NCI-H524 (cell line): ENCODE results near the gene AHNAK.

Experiments
- DNase-seq, 2 experiments: peaks; one replicate each; lab custom pipeline; 2025; lab: John Stamatoyannopoulos, UW

The AHNAK gene

DNA sequence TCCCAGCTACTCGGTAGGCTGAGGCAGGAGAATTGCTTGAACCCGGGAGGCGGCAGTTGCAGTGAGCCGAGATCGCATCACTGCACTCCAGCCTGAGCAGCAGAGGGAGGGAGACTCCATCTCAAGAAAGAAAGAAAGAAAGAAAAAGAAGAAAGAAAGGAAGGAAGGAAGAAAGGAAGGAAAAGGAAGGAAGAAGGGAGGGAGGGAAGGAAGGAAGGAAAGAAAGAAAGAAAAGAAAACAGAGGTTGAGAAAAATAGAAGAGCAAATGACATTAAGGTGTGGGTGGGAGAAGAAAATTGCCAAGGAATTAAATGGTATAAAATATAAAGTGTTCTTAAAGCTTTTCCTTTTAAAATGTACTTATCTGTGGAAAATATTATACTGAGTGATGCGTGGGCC, 49.9 kb downstream of the AHNAK start:
- no peak for DNase-seq

DNA sequence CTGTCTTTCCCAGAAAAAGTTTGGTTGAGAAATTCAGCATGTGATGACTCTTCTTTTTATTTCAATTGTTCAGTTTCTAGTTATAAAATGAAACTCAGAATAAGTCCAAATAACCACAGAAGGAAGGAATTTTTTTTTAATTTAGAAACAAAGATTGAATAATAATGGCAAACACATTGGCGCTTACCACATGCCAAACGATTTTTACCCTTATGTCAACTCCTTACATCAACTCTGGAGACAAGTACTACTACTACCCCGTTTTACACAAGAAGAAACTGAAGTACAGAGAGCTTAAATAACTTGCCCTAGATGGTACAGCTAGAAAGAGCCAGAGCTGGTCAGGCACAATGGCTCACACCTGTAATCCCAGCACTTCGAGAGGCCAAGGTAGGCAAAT, 52.4 kb downstream of the AHNAK start:
- DNase-seq = no peak

DNA sequence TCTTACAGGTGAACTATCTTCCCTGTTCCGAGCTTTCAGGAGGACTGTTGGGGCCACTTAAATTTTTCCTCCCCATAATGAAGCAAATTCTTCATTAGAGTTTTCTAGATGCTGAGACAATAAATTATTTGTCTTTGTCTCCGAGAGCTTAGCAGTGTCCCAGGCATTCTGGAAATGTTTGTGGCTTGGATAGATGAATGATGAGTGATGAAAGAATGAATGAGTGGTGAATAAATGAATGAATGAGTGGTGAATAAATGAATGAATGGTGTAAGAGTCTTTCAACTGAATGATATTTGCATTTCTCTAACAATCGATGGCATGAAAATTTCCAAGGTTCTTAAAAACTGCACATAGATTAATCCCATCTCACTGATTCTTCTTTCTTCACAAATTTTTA, 52.8 kb downstream of the AHNAK start:
- DNase-seq = no peak

DNA sequence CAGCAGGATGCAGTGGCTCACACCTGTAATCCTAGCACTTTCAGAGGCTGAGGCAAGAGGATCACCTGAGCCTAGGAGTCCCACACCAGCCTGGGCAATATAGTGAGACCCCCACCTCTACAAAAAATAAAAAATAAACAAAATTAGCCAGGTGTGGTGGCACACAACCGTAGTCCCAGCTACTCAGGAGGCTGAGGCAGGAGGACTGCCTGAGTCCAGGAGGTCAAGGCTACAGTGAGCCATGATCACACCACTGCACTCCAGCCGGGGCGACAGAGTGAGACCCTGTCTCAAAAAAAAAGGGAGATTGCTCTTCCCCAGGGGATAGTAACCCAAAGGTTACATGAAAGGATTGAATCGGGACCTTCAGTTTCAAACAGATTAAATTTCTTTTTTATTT, 54.0 kb downstream of the AHNAK start:
- no peak for DNase-seq

DNA sequence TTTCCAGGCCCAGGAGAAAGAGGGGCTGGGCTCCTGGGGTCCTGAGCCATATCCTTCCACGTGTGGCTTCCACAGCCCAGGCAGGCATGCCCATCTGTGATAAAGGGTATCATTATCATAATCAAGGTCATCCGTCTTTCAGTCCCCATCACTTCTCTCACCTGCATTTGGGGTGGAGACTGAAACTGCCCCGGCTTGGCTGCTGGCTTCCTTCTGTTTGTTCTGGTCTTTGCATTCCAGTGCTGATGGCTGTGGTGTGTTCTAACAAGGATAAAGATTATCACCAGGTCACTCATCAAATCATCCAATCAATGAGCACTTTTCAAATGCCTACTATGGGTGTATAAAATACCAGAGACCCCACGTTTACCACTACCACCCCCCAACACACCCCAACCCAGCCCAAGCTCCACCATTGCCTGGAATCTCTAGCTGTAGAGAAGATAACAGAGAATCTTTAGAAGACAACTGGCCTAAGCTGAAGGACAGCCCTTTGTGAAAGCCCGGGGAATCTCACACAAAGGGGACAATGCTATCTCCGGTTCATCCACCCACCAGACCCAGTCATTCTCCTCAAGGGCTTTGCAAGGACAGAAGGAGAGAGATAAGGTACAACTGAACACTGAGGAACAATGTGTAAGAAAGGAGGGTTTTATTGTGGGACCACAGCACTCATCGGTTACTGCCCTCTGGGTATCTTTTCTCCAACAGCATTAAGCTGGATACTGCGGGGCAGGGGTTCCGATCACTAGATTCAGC, 54.9 kb downstream of the AHNAK start:
- no peak for DNase-seq

DNA sequence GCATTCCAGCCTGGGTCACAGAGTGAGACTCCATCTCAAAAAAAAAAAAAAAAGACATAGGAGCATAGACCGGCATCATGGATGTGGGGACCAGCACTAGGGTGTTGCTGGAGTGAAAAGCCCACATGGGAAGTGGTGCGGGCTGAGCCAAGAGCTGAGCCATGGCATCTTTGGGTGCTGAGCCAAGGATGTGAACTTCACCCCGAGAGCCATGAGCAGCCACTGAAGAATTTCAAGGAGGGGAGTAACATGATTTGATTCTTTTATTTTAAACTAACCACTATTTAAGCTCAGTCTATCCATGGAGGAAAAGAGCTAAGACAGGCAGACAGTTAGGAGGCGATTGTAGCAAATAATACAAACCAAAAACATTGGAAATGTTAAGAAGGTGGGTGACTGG, 57.4 kb downstream of the AHNAK start:
- DNase-seq = no peak

DNA sequence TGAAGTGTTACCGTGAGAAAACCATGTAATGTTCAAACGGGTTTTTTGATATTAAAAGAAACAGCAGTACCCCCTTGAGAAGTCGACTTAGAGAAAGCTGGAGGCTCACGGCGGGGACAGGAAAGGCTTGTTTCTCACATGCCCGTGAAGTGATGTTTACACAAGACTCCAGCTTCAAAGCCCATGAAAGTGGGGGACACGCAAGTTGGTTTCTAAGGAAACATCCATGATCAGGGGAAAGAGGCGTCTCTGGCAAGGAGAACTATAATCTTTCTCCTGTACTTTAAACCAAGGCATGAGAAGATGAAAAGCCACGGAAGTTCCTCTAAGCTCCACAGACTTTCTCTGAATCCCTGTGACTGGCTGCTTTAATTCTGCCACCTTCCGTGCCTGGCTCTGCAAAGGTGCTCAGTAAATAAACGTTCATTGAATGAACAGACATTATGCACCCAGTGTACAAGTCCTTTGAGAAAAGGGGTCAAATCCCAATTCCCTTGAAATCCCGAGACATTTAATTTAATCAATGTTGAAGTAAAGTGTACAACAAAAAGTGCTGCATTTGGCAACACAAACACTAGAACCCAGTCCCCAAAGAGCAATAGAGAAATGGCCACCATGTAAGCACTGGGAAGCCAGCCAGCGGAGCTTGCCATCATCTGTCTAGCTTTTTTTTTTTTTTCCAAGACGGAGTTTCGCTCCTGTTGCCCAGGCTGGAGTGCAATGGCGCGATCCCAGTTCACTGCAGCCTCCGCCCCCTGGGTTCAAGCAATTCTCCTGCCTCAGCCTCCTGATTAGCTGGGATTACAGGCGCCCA, 58.7 kb downstream of the AHNAK start:
- no peak for DNase-seq

DNA sequence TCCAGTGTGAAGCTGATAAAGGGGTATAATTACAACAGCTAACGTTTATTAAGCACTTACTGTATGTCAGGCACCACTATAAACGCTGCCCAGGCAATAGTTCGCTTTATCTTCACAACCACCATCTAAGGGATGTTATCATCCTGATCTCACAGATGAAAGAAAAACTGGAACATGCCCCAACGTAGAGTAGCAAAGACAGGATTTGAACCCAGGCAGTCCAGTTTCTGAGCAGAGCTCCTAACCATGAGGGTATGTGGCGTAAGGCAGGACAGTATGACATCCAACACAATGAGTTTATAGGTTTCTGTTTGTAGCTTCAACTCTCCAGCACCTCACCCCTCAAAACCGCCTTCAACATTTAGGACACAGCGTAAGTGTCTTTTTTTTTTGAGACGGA, 59.5 kb downstream of the AHNAK start:
- DNase-seq = no peak

DNA sequence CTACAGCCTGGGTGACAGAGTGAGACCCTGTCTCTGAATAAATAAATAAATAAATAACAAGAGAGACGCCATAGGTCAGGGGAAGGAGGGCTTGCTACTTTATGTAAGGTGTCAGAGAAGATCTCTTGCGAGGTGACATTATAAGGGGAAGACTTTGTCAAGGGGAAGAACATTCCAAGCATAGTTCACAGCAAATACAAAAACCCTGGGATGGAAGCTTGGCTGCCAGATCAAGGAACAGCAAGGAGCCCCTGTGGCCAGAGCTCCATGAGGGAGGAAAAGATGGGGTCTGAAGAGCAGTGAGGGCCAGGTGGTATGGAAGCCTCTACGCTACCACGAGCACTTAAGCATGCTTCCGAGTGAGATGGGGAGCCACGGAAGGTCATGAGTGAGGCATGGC, 62.3 kb downstream of the AHNAK start:
- DNase-seq = no peak

DNA sequence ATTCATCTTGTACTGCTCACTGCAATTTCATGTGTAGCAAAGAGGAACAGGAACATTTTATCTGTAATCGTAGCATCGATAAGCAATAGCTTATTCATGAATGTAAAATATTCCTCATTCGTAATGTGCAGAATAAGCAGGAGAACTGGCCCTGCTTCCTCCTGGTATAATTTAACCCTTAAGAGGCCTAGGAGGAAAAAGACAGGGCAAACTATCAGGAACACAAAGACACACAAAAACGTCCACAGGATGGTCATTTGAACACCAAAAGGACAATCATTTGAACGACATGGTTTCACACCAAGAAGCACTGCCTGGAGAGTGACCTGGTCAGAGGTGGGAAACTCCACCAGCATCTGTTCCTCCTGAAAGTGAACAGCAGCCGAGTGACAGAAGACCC, 63.9 kb downstream of the AHNAK start:
- DNase-seq = no peak

DNA sequence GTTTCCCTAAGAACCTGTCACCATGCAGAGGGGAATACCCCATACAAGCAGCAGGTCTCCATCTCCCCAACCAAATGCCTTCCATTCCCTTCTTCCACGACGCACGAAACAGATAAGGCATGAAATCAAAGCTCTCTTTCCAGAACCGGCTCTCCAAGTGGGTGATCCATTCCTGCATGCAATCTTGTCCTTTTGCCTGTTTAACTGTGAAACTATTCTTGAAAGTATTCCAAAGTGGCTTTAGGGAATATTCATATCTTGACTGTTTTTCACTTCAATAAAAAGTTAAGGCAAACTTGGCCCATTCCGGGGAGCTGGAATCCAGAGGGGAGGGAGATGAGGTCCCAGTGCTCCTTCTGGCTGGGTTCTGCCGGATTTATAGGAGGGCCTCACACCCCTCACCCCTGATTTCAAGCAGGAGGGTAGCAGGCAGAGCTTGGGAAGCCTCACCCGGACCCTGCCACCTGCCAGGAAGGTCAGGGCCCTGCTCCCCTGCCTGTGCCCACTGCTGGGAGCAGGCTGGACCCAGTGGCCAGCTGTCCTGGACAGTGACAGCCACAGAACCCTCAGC, 66.9 kb downstream of the AHNAK start:
- no peak for DNase-seq

DNA sequence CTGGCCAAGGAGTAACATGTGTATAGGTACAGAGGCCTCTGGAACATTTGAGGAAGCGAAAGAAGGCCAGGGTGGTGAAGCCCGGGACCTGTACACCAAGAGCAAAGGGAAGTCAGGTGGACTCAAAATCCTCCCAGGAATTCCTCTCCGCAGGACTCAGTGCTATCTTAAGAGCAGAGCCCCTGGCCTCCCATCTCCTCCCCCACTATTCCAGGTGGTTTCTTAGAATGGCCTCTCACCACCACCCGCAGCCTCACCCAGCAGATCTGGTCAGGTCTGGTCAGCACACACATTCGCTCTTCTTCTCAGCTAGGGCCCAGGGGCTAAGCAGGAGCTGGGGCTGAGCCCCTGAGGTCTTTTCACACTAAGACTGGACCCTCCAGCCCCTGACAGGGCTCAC, 68.7 kb downstream of the AHNAK start:
- no peak for DNase-seq

DNA sequence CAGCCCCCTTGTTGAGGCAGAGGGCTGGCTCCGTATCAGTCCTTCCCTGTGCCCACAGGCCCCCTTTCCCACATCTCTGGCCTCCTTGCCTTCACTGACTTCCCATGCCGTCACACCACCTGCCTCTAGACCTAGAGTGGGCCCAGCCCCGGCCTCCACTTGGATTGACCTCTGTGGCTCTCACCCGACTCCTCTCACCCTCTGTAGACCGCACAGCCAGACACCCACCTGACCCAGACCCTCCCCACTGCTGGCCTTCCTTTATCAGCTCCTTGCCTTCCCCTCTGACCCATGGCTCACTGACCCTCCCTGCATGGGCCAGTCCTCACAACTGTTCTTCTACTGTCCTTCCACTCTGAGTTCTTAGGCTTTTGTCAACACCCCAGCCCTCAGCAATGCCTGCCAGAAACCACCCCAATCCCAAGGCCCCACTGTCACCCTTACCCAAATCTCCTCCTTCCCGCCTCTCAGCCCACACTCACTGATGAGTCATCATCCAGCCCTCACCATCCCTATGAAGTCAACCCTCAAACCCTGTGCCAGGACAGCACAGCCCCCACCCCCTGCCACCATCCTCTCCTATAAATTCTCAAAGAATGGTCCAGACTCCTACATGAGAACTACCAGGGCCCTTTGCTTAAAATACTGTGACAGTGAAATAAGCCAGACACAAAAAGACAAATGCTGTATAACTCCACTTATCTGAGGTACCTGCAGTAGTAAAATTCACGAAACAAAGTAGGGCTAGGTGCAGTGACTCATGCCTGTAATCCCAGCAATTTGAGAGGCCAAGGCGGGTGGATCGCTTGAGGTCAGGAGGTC, 74.3 kb downstream of the AHNAK start:
- no peak for DNase-seq

DNA sequence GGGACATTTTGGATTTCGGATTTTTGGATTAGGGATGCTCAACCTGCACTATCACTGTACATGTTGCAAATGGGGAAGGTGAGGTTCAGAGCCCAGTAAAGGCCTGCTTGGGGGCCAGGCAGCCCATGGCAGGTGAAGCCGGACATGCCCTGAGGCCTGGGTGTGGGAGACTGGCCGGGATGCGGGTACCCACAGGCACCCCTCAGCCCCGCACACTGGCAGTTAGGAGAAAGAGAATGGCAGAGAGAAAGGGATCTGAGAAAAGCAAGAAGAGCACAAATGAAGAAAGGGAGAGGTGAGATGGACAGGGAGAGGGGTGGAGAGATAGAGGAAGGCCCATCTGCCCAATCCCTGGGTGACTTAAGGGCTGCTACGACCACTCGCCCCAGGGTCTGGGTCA, 75.0 kb downstream of the AHNAK start:
- no peak for DNase-seq

DNA sequence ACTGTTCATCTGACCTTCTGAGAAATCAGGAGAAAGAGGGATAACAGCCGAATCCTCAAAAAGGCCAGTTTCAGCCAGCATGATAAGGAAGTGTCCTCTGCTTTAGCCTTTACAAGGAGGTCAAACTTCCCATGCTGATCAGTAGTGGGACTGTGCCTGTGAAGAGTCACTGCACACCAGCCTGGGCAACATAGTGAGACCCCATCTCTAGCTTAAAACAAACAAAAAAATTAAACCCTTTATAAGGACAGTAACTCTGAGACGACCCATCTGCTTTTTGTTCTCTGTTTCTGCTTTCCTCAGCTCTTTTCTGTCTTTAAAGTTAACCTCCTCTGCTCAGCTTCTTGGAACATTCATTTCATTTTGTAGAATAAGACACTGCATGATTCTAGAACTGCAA, 78.0 kb downstream of the AHNAK start:
- DNase-seq = no peak

DNA sequence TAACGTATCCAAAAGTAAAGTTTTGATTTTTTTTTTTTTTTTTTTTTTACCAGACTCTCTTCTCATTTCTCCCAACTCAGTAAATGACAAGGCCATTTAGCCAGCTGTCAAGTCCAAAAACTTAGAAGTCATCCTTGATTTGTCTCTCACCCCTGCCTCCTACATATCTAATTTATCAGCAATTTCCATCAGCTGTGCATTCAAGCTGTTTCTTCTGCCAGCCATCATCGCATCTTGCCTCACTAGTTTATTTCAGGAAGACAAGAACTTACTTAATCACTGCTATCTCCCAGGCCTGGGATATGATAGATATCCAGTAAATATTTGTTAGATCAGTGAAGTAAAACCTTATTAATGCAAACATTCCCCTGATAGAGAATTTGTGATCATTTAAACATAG, 80.2 kb downstream of the AHNAK start:
- no peak for DNase-seq

DNA sequence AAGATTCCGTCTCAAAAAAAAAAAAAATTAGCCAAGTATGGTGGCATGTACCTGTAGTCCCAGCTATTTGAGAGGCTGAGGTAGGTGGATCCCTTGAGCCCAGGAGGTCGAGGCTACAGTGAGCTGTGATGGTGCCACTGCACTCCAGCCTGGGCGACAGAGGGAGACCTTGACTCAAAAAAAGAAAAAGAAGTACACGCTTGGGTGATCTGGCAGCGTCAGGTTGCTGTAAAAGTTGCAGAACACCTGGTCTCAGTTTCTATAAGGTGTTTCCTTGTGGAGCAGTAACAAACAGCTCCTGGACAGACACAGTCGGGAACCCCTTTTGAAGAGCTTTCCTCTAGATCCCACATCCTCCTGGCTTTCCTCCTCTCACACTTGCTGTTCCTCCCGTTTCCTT, 82.0 kb downstream of the AHNAK start:
- no peak for DNase-seq

DNA sequence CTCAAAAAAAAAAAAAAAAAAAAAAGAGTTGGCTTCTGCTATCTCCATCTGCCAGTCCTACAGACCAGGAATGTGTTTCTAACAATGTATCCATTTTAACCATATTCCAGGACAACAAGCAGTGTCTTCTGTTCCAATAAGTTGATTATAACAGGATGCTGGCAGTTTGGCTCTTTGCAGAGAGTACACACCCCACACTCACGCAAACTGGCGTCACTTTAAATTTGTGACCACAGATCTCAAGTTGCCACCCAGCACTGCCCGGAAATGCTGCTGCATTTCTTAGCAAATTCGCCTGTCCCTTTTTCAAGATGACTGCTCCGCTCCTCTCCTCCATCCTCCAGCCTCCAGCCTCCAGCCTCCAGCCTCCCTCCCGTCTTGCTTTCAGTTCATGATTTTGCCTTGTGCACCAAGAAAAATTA, 83.5 kb downstream of the AHNAK start:
- DNase-seq = no peak

DNA sequence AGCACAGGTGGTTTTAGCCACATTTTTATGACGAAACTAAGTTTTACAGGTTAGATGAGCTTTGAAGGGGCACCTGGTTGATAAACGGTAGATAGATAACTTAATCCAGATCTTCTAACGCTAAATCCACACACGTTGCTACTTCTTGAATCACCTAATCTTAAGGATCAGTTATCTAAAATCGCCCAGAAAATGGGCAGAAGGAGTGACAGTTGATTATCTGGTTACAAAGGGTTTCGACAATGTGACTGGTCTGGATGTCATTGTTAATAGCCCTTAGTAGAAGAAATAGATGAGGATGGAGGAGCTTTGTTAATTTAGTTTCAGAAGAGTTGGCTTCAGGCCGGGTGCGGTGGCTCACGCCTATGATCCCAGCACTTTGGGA, 84.1 kb downstream of the AHNAK start:
- DNase-seq = no peak

DNA sequence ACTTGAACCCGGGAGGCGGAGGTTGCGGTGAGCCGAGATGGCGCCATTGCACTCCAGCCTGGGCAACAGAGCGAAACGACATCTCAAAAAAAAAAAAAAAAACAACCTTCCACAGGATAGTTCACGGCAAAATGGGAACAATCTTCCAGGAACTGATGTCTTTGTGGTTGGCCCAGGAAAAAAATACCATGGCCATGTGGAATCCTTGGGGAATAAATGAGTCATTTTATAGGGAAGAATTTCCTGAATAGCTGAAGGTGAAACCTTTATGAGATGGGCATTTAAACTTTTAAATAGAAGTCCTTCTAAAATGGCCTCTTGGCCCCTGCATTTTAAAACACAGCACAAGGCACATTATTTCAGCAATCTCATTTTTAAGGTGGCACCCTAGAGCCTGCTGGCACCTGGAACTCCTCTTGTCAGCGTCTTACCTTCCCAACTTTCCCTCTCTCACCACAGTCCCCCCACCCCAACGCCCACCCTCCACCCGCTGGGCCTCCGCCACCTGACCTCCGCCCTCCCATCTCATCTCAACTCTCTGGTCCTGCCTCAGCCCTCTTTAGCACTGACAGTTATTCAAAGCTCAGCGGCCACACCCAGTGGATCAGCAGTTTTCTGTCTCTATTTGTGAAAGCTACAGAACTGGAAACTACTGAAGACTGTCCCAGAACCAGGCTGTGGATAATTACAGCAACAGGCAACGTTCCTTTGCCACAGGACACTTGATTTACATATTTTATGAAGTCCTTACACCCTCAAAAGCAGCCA, 84.7 kb downstream of the AHNAK start:
- no peak for DNase-seq

DNA sequence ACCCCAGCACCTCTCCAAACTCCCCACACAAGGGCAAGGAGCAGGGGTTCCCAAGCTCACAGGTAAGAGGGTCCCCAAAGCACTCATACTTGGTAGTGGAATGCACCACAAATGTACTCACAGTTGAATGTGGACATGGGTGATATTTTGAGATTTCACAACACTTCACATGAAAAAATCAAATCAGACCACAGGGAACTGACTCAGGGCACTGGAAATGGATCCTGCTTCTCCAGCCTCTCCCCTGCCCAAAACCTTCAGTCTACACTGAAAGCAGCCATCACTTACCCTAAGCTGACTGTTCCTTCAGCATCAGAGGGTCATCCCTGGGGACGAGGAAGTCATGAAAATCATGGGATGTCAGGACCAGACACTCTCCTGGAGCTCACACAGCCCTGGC, 87.5 kb downstream of the AHNAK start:
- DNase-seq = no peak
